Endothelial cell of umbilical vein (primary cell): Measurements from ENCODE around the gene TBRG1. TPM values are rescaled to one million over a fixed set of nuclear protein-coding genes. Genes with fewer than 3 reads are reported as not detected.

Experiments
- BruUV-seq: library from RNA; stranded (reverse); fragments of 400-500 nt; replicated peaks from 2 replicates; lab custom pipeline; 2021; lab: Mats Ljungman, UMichigan
- CTCF ChIA-PET: fragments of 300-600, 350-600 bp; sonication (Branson Sonifier 250); formaldehyde crosslinking; loops from one replicate; lab custom pipeline; 2021; ENCODE audit warnings: antibody characterized with exemption, inconsistent platforms; lab: Charles Lee
- POLR2A ChIA-PET: fragments of 300-600, 350-600 bp; sonication (Branson Sonifier 250); formaldehyde crosslinking; loops from one replicate; lab custom pipeline; 2021; ENCODE audit warnings: antibody characterized with exemption, inconsistent platforms; lab: Charles Lee
- DNase-seq: peaks from one replicate; pipeline ENCODE4 v3.0.0-alpha.2; 2011; ENCODE audit warnings: low read depth, low spot score
- FAIRE-seq: peaks from 2 replicates; lab custom pipeline; 2011; peaks lifted over from hg19 to GRCh38; lab: Jason Lieb, UNC
- H2AFZ ChIP-seq: 2 replicates; pipeline ENCODE4 v1.6.0; 2012; ENCODE audit warnings: low read depth, low read length, control low read depth, inconsistent platforms
- H3K27ac ChIP-seq: 2 replicates; pipeline ENCODE4 v1.5.1; 2011; ENCODE audit warnings: low read depth, mild to moderate bottlenecking, control low read depth, low read length, moderate library complexity; ENCODE audit not compliant: insufficient read depth
- H3K27me3 ChIP-seq, 2 experiments: 2 replicates each; pipeline versions ENCODE4 v1.6.0 to v1.6.1; 2011; ENCODE audit warnings: low read length in 2 of 2, mixed read lengths in 1 of 2; ENCODE audit not compliant: control insufficient read depth in 2 of 2, insufficient read depth in 2 of 2
- H3K36me3 ChIP-seq, 2 experiments: 2 replicates in 1 of 2; 3 replicates in 1 of 2; pipeline ENCODE4 v1.5.1; 2011; ENCODE audit warnings: low read length in 2 of 2, mild to moderate bottlenecking in 1 of 2, moderate library complexity in 1 of 2; ENCODE audit not compliant: control insufficient read depth in 2 of 2, insufficient read depth in 2 of 2; ENCODE audit errors: extremely low read depth in 1 of 2
- H3K4me1 ChIP-seq: 3 replicates; pipeline ENCODE4 v1.5.1; 2011; ENCODE audit warnings: mild to moderate bottlenecking, low read length; ENCODE audit not compliant: control insufficient read depth, insufficient read depth; ENCODE audit errors: extremely low read depth
- H3K4me2 ChIP-seq: 2 replicates; pipeline ENCODE4 v1.6.1; 2011; ENCODE audit warnings: low read length, control low read depth, mixed read lengths; ENCODE audit not compliant: insufficient read depth
- H3K4me3 ChIP-seq, 3 experiments: fragments of 200-600 bp in 1 of 3; sonication (generic), shearing (Covaris generic) in 1 of 3; replicated peaks in 1 of 3; 2 replicates each; pipeline ENCODE4 v1.5.1; 2011 to 2016; ENCODE audit warnings: control low read depth in 3 of 3, low read length in 3 of 3, mild to moderate bottlenecking in 2 of 3, inconsistent platforms in 1 of 3, low read depth in 1 of 3, moderate library complexity in 1 of 3; ENCODE audit not compliant: insufficient read depth in 1 of 3
- H3K79me2 ChIP-seq: 2 replicates; pipeline ENCODE4 v1.6.0; 2012; ENCODE audit warnings: low read length, inconsistent platforms; ENCODE audit not compliant: control insufficient read depth, insufficient read depth
- H3K9ac ChIP-seq: replicated peaks from 2 replicates; pipeline ENCODE3; 2011; ENCODE audit warnings: low read length, control low read depth; ENCODE audit not compliant: insufficient read depth; ENCODE audit errors: extremely low read depth
- H3K9me1 ChIP-seq: replicated peaks from 3 replicates; pipeline ENCODE4 v1.6.0; 2011; ENCODE audit warnings: mild to moderate bottlenecking, low read length; ENCODE audit not compliant: control insufficient read depth, insufficient read depth; ENCODE audit errors: extremely low read depth
- H3K9me3 ChIP-seq: replicated peaks from 2 replicates; pipeline ENCODE4 v1.5.1; 2012; ENCODE audit warnings: low read length, inconsistent platforms; ENCODE audit not compliant: control insufficient read depth, insufficient read depth
- H4K20me1 ChIP-seq: replicated peaks from 2 replicates; pipeline ENCODE3; 2011; ENCODE audit warnings: mild to moderate bottlenecking, low read length; ENCODE audit not compliant: control insufficient read depth, insufficient read depth; ENCODE audit errors: extremely low read depth
- CTCF ChIP-seq, 2 donors: IDR thresholded peaks; 1 replicate in 1 of 2; 2 replicates in 1 of 2; pipeline ENCODE4 v1.5.1; 2011; ENCODE audit warnings: low read length in 2 of 2, mild to moderate bottlenecking in 2 of 2, moderate library complexity in 2 of 2, control low read depth in 1 of 2, inconsistent platforms in 1 of 2, low read depth in 1 of 2; ENCODE audit not compliant: insufficient read depth in 1 of 2; ENCODE audit errors: extremely low read depth in 1 of 2
- EZH2 ChIP-seq: IDR thresholded peaks from 2 replicates; pipeline ENCODE4 v1.6.1; 2012; ENCODE audit warnings: borderline replicate concordance, low read depth, mild to moderate bottlenecking, moderate library complexity, low read length, inconsistent platforms; ENCODE audit not compliant: severe bottlenecking
- FOS ChIP-seq: IDR thresholded peaks from 2 replicates; pipeline ENCODE4 v1.6.1; 2011; ENCODE audit warnings: mild to moderate bottlenecking, low read length, moderate library complexity, borderline replicate concordance; ENCODE audit not compliant: insufficient read depth
- GATA2 ChIP-seq: IDR thresholded peaks from 2 replicates; pipeline ENCODE4 v1.7.0; 2011; ENCODE audit warnings: low read depth, mild to moderate bottlenecking, moderate library complexity, mixed read lengths, low read length; ENCODE audit not compliant: insufficient read length, insufficient read depth
- JUN ChIP-seq: IDR thresholded peaks from 2 replicates; pipeline ENCODE4 v1.6.1; 2011; ENCODE audit warnings: borderline replicate concordance, low read depth; ENCODE audit not compliant: insufficient read length, insufficient read depth
- MAX ChIP-seq: IDR thresholded peaks from 2 replicates; pipeline ENCODE4 v1.6.1; 2011; ENCODE audit not compliant: insufficient read depth, insufficient read length
- MYC ChIP-seq: IDR thresholded peaks from one replicate; pipeline ENCODE4 v1.6.1; 2011; ENCODE audit warnings: mild to moderate bottlenecking, low read depth, low read length
- POLR2A ChIP-seq: IDR thresholded peaks from 2 replicates; pipeline ENCODE4 v1.6.1; 2012; ENCODE audit warnings: low read depth, mild to moderate bottlenecking, control low read depth, low read length
- POLR2AphosphoS5 ChIP-seq: IDR thresholded peaks from 2 replicates; pipeline ENCODE4 v1.6.1; 2012; ENCODE audit warnings: low read depth, mild to moderate bottlenecking, control low read depth, low read length, moderate library complexity; ENCODE audit not compliant: insufficient read depth
- dilution Hi-C: fragments of 300-500 bp; cut with MboI; formaldehyde crosslinking; loops from one replicate; pipeline ENCODE4 v1.15.0; 2019; ENCODE audit warnings: low sequenced_read_pairs; ENCODE audit not compliant: extremely low pct_ligation_motif_present
- intact Hi-C: fragments of 100-400 bp; cut with micrococcal nuclease; formaldehyde crosslinking; loops from one replicate; pipeline ENCODE4 v1.10.0; 2022
- polyA plus RNA-seq, 4 experiments: library from polyadenylated mRNA; depleted of rRNA in 3 of 4; stranded (reverse) in 3 of 4; unstranded in 1 of 4; fragments of >200 nt; gene quantifications; 2 replicates each; pipeline versions ENCODE4 v1.2.1 to v1.2.3, GENCODE V29; 2011 to 2012; ENCODE audit warnings: missing spikeins in 1 of 4
- total RNA-seq: library from RNA; stranded (reverse); gene quantifications from 2 replicates; pipeline ENCODE4 v1.2.3, GENCODE V29; 2021

Gene TBRG1
- total and polyA plus RNA-seq, 2 donors (not counting 3 experiments of a cell fraction or from before 2014, with no cell fraction given), result 22.4 to 29.6 TPM

- CTCF ChIA-PET, result interaction anchor here (0.6 to 3.9 kb wide), 5 partner anchors 14 to 181 kb away, joined by 3 to 52 read pairs (median 4); no protein-coding TSS in a partner anchor
These were observed 40.1 kb upstream of the TBRG1 start for GRCh38 chr11:124582565-124582964.

More at GRCh38 chr11:124582565-124582964, 40.1 kb upstream of the TBRG1 start:
- no peak overlapping the region for H3K4me3 ChIP-seq
- H4K20me1 ChIP-seq, result no peaks in the 10 kb centered on the region
- no peaks in the 10 kb centered on the region for H3K79me2 ChIP-seq
- H3K9ac ChIP-seq, result no peak overlapping the region
- no peaks in the 10 kb centered on the region for H3K9me3 ChIP-seq
- dilution Hi-C loops, result no loop called here
- TF ChIP-seq EZH2, result no peak
- TF ChIP-seq JUN, result no peak
- no peak for TF ChIP-seq POLR2A
- TF ChIP-seq FOS, result no peak
- TF ChIP-seq CTCF (IDR thresholded peaks at IDR 0.05; ENCODE audit: extremely low read depth in 1 of 2, insufficient read depth in 1 of 2, low read depth in 1 of 2, low read length in 2 of 2), result no peak
- TF ChIP-seq GATA2, result no peak
- TF ChIP-seq MAX, result no peak
- no peak for TF ChIP-seq MYC
- no peak for TF ChIP-seq POLR2AphosphoS5
- H3K36me3 ChIP-seq, result no peaks in the 10 kb centered on the region
- no peak for DNase-seq
- H3K27ac ChIP-seq, result no peak overlapping the region
- BruUV-seq, result no TSS peak
- POLR2A ChIA-PET, result no interaction called here
- no peak overlapping the region for H2AFZ ChIP-seq
- H3K4me1 ChIP-seq, result no peaks in the 10 kb centered on the region
- FAIRE-seq, result no peak
- H3K4me2 ChIP-seq, result no peak overlapping the region
- H3K9me1 ChIP-seq, result no peaks in the 10 kb centered on the region
- H3K27me3 ChIP-seq, result peaks cover 13 to 14% of the 10 kb centered on the region in 2 experiments
- intact Hi-C loops, result no loop called here
